HG03558 (cell line): Measurements from ENCODE around the gene HIGD2A.

ENCODE experiments used
- ATAC-seq: cut with Tn5 transposase; IDR thresholded peaks from one replicate; pipeline ENCODE4 v1.9.1; 2021; ENCODE audit warnings: moderate number of reproducible peaks; ENCODE audit not compliant: unreplicated experiment; ENCODE audit errors: extremely low read depth

HIGD2A gene, protein sequence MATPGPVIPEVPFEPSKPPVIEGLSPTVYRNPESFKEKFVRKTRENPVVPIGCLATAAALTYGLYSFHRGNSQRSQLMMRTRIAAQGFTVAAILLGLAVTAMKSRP

DNA sequence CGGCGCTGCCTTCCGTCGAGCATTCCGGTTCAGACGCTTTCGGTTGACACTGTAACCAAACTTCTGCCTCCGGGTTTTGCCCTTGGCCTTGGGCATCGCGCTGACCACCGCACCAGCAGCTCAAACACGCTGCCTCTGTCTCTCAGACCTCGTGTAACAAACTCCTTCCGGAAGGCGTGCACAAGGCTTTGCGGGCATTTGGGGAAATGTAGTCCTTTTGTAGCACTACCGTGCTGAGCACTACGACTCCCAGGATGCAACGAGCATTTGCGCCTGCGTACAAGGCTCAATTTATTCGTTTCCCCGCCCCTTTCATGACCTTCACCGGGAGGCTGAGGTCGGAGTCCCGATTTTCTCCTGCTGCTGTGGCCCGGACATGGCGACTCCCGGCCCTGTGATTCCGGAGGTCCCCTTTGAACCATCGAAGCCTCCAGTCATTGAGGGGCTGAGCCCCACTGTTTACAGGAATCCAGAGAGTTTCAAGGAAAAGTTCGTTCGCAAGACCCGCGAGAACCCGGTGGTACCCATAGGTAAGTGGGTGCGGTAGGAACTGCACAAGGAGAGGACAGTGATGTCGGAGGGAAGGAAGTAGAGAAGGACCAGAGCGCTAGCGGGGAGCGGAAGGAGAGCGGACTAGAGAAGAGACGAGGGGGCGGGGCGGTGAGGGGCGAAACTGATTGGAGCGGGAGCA, at the start of gene HIGD2A, which contains the start of gene NOP16:
HIGD2A (plus strand) TSS at position 308 of the 691 bp plus-strand sequence; CDS start at position 377, 69 bp downstream.
NOP16 (minus strand) TSS at position 155 of the 691 bp plus-strand sequence; CDS start at position 96, 59 bp downstream.
- ATAC-seq = peak; percentile 70

DNA sequence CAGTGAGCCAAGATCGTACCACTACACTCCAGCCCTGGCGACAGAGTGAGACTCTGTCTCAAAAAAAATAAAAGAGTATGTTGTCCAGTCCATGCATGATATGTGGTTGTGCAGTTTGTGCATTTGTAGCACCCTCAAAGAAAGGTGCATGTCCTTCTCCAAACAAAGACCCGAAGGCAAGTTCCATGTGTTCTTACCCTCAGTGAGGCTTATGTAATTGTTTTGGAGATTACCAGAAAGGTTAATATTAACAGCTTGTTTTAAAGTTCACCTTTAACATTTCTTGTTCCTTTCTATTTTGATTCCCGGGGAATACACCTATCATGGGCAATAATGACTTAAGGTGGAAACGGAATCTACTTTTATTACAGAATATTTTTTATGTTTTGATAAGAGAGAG, 49.2 kb upstream of the HIGD2A start:
- no peak for ATAC-seq

DNA sequence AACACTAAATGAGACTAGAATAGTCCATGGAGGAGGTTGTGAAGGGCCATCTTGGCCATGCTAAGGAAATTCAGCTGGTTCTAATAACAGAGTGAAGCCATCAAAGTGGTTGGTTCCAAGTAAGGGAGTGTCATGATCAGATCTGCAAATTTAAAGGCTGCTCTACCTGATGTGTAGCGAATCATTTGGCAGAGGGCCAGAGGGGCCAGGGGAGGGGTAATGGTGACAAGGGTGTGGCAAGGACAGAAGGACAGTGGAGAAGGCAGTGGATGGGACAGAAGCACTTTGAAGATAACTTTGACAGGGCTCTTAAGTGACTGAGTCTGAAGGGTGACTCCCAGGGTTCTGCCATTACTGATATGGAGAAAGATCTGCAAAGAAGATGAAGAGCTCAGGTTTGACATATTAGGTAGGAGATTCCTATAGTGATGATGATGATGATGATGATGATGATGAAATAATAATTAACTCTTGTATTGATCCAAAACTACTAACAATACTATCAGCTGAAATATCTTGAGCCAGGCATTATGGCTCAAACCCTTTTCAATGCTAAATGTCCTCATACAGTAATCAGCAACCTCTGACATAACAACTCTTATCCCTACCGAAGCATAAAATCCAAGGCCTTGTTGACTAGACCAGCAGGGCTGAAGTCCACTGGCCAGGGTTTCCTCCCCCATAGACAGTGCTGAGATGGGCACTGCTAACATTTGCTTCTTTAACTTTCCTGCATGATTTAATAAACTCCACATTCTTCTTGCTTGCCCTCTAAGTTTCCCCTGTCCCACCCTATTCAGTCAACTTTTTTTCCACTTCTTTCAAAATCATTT, 47.0 kb upstream of the HIGD2A start:
- no peak for ATAC-seq

DNA sequence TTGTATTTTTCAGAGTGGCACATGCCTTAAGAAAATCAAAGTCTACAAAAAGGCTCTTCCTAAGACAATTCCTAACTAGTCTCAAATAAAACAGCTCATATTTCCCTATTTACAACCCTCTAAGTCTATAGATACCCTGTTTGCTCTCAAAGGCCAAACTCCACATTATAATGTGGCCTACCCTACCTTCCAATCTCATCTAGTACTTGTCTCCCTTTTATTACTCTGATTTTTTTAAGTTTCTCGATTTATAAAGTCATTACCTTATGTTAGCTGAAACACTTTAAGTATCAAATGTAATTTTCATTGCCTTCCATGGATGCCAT, 46.4 kb upstream of the HIGD2A start:
- no peak for ATAC-seq

DNA sequence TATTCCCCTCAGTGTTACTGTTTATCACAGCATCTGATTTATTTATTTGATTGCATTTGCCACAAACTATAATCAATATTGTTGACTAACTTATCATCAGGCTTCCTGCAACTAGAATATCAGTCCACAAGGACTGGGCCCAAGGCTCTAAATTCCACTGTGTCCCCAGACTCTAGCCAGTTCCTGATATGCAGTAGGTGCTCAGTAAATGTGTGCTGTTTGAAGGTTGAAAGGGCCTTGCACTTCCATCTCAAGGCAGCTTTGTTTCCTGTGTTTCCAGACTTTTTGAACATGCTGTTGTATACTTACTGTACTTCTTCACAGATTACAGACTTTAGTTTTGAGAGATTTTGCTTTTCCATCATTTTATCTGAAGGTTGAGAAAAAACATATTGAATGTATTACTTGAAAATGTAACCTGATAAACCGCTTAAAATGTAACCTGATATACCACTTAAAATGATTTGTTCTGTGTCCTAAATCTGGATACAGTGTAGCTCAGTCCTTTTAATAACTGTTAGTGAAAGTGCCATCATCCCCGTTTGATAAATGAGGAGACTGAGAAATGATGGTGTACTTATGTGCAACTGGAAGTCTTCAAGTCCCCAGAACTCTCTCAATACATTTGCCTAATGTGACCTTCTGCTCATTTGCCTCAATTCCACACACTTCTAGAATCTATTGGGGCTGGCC, 45.6 kb upstream of the HIGD2A start:
- no peak for ATAC-seq

DNA sequence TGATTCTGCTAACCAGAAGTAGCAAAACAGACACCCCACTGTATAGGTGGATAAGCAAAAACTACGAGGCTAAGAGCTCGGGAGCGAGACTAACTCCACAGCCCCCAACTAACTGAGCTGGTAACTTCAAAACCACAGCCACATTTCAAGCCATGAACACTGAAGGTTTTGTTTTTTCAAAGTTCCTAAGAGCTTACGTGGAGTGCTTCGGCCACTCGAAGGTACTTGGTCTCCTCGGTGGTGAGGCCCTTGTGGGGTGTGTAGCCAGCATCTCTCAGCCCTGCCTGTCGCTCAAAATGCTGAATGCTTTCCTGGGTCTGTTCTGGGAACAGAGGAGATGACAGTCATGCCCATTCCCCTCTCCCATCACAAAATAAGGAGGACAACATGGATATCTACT, 38.1 kb upstream of the HIGD2A start:
- no peak for ATAC-seq

DNA sequence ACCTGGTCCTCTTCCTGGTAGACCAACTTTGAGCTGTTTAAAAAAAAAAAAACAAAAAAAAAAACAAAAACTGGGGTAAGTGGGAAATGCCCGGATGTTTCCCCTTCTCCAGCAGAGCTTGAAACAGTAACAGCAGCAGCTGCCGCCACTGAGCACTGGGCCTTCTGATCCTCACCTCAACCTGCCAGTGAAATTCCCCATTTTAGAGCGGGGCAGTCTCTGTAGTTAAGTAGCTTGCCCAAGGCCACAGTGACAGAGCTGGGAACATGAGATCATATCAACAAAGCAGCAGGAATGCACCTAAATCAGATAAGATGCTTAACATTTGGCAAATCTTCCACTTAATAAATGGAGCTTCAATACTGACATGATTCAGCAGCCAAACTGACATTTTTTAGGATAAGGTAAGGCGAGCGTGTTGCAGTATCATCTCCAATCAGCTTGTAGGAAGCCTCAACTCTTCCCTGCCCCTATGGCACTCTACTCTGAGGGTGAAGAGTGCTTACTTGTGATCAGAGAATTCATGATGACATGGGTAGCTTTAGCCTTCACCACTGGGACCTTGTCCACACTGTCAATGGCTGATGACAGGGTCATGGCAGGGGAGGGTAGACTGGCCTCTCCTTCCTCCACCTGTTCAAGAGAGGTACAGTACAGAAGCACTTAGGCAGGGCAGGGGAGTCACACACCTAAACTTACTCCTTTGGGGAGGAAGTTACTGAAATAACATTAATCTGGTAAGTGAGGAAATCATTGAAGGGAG, 36.3 kb upstream of the HIGD2A start:
- ATAC-seq = no peak

DNA sequence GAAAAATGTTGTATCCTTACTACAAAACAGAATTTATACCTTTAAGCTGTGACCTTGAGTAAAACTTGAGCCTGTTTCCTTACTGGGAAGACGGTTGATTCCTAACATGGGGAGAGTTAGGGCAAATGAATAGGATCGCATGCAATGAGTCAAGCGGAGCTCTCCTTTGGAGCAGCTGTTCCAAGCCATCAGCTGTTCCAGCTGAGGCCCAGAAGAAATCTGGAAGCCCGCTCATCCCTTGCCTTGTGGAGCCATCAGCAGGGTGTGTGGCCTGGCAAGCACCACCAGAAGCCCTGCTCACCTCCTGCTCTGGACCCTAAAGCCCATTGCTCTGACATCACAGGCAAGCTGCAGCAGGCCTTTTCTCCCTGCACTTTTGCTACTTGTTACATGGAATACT, 35.0 kb upstream of the HIGD2A start:
- ATAC-seq = no peak

DNA sequence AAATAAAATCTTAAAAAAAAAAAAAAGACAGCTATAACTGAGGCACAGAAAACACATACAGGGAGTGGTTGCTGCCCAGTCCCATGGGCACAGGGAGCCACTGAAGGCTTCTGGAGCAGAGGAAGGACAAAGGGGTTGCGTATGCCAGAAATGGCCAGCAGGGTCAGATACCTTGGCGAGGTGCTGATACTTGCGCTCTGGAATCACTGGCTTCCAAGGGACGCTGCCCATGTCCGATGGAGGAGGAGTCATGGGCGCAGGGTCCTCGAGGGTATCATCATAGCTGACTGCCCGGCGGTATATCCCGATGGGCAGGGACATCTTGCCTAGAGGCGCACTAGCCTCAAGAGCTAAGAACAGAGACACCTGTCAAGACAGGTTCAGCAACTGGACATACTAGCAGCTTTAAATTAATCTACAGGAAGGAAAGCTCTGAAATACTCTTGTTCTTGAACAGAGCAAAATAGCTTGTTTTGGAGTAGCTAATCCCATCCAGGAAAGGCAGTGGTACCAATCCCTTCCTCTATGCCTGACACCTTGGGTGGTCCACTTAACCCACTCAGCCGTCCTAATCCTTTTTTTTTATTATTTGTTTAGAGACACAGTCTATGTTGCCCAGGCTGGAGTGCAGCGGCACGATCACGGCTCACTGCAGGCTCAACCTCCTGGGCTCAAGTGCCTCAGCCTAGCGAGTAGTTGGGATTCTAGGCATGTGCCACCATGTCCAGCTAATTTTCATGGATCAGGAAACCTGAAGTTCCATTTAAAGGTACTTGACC, 33.0 kb upstream of the HIGD2A start:
- ATAC-seq = no peak

DNA sequence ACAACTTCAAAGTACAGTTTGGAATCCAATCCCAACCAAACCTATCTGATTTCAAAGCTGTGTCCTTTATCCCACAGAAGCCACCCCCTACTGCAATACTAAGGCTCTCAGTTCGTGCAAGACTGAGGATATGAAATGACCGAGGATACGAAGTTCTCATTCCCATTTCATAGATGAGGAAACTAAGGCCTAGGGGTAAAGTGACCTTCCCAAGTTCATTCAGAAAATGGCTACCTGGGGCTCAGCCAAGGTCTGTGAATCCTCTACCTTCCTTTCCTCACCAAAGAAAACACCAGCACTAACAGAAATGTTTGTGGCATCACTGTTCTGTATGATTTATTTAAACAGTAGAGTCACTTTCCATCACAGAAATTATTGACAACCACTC, 32.4 kb upstream of the HIGD2A start:
- no peak for ATAC-seq

DNA sequence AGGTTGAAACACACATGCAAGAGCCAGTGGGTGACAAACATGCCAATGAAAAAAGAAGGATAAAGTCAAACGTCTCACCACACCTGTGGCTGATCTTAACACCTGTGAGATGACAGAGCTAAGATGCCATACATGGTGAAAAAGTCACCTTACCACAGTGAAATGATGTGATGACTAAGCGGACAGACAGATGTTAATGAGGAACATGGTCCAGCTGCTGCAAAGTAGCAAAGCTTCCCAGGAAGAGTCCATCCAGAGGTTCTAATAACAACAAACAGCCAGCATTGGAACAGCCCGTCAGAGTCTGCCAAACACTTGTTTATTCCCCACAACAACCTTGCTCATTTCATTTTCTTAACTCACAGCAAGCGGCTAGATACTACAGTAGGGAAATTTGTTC, 28.9 kb upstream of the HIGD2A start:
- no peak for ATAC-seq

DNA sequence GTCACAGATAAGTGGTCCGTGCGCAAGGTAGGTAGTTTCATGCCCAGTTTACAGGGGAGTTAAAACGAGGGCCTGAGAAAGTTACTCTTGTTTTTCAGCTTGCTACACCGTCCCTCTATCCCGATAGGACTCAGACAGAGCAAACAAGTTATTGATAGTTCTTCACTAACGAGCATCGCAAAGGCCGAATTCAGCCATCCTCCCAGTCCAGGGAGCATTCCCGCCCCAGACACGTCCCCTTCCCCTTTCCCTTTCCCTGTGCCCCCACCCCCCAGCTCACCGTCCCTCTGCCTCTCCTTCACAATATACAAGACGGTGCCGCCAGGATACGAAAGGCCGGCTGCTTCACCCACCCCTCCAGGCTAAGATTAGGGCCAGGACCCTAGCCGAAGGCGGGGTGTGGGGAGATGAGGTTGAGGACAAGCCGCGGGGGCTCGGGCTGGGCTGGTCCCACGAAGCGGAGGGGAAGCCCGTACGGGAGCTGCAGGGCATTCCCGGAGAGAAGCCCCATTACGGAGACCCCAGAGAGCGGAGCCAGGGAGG, 27.6 kb upstream of the HIGD2A start:
- no peak for ATAC-seq

DNA sequence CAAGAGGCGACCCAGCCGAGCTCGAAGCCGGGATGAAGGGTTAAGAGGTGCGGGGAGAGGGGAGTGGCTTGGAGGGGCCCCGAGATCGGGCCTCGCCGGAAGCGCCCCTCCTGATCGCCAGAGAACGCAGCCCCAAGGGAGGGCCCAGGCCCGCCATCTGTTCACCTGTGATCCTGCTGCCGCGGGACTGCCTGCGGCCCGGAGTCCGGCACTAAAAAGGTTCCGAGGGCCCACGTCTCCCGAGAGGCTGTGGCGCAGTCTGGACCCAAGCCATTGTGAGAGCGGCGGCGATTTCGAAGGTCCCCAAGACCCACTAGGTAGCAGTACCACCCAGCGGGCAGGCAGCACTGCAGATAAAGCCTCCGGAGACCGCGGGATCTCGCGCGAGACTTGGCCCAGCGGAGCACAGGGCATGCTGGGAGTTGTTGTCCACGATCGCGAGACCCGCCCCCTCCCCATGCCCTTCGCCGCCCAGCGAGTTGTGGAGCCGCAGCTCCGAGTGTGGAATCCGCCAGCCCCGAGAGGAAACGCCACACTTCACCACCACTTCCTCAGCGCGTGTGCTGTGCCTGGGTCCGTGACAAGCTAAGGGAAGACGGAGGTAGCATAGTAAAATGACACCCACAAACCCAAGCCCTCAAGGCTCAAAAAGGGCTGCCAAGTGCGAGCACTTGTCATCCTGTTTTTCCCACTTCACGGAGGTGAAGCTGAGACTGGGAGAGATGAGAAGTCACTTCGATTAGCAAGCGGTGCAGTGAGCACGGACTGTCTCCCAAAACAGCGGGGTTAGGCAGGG, 26.9 kb upstream of the HIGD2A start, which contains the start of gene KIAA1191:
KIAA1191 (minus strand) TSS at position 328 of the 796 bp plus-strand sequence. CDS start 2,256 bp downstream, outside the sequence.
- peak; percentile 68 for ATAC-seq

DNA sequence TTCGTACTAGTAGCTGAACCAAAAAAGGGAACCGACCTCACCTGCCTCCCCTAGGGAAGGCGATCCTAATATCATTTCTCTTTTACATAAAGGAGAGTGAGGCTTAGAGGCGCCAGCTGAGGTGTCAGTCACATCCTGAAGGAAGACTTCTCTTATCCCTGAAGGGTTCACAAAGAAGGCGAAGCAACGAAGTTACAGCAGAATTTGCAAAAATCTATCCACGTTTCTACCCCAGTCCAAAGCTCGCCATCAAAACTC, 26.4 kb upstream of the HIGD2A start:
- no peak for ATAC-seq

DNA sequence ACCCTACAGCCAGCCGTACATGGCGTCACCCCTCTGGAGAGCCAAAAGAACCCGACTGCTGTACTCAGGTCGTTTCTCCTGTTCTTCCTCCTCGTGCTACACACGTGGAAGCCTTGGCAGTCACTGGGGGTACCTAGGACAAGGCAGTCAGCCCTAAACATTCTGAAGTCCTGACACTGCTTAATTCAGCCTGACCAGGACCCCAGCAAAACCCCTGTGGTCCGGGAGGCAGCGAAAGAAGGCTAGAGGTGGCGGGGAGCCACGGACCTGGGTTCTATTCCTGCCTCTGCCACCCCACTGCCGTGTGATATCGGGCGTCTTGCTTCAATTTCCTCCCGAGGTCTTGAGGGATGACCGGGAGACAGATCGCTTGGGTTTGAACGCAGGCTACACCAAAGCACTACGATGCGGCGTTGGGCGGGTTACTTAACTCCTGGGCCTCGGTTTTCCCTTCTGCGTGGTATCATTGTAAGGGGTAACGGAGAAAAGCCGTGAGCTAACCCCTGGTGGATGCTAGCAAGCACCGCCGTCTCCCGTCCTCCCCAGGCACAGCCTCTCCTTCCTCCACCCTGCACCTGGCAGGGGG, 23.7 kb upstream of the HIGD2A start:
- ATAC-seq = no peak

DNA sequence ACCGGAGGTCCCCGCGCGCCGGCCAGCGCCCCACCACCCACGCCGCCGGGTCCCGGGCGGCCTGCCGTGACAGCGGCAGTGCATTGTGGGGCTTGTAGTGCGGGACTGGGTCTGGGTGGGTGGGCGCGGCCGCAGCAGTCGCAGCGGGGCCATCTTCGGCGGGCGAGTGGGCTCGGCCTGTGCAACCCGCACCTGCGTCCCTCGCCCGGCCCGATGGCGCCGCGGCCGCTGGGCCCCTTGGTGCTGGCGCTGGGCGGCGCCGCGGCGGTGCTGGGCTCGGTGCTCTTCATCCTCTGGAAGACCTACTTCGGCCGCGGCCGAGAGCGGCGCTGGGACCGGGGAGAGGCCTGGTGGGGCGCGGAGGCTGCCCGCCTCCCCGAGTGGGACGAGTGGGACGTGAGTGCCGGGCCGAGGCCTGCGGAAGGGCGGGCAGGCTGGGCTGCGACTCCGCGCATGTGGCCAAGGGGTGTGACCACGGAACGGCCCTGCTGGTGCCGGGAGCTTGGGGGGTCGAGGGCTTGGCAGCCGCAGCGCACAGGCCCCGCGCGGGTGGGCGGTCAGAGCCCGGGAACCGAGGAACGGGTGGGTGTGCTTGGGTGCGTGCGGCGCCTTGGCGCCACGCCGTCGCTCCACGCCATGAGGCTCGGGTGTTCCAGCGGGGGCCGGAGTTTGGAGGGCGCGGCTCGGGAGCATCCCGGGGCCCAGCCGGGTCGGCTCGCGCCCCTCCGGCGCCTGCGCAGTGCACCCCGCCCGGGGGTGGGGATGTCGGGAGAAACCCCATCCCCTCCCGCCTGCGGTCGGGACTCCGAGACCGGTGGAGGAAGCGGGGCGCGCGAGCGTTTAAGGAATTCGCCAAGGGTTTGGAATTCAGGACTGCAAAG, 23.0 kb upstream of the HIGD2A start, which contains the start of gene ARL10:
ARL10 (plus strand) TSS at position 137 of the 881 bp plus-strand sequence; CDS start at position 214, 77 bp downstream.
- ATAC-seq = peak; percentile 23
